SW 1271 (cell line): ENCODE measurements around the gene SFMBT2.
A peak's percentile ranks its signal among the peaks of the same experiment; 100 is the strongest.

ENCODE experiments used
- DNase-seq, 2 experiments: peaks; one replicate each; lab custom pipeline; 2025; lab: John Stamatoyannopoulos, UW

Gene SFMBT2

DNA sequence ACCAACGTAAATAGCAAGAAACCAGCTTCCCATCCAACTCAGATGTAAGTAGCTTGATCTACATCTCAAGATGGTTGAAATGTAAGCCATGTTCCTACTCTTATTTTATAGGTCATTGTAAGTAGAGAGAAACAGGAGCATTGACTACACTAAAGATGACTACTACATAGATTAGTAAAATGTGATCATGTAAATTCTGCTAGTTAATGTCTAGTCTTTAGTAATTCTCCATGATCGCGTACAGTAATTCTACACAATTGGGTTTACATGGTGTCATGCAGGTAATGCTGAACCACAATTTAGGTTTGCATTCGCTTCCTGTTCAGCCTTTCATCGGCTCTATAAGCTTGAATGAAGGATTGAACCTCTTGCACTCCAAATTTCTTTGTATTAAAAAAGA, 14.9 kb upstream of the SFMBT2 start:
- no peak for DNase-seq

DNA sequence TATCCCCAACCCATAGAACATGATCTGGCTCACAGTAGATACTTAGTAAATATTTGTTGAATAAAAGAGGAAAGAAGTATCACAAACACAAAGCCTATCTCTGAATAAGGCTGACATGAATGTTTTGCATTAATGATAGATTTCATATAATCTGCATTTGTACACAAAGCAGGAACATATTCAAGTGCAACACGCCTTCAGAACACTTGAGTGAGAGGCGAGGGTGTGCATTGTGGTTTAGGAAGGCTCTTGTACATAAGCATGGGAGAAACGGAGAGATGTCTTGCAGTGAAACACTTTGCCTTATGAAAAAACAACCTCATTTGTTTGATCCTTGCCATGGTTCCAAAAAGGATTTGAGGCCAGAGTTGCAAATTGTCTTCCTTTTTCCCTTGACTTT, 14.1 kb upstream of the SFMBT2 start:
- no peak for DNase-seq

DNA sequence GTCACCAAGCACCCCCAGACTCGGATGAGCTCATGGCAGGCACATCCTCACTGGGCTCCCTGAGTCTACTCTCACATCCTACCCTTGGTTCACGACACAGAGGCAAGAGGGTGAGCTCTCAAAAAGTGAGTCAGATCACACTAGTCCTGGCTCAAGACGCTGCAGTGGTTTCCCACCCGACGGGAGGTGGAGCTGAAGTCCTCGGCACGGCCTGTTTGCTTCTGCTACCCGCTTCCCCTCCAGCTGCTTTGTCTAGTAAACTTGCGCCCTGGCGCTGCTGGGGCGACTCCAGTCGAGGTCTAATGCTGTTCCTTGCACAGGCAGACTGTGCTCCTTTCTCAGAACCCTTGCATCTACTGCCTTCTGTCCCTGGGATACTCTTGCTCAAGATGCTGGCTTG, 13.5 kb upstream of the SFMBT2 start:
- no peak for DNase-seq

DNA sequence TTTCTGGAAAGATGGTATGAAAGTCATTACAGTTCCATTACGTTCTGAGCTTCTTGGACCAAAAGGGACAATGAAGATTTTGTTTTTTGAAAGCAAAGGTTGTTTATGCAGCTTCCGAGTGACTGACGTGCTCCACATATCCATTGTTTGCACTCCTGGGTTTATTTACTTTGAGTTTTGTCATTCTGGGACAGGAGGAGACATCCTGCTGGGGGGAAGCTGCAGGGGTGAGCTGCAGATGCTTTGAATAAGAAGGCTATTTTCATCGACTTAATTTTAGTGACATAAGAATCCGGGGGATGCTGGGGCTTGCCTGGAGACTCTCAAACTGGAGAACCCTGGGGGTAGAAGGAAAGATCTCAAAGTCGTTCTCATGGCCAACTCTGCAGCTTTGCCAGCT, 12.7 kb upstream of the SFMBT2 start:
- no peak for DNase-seq

DNA sequence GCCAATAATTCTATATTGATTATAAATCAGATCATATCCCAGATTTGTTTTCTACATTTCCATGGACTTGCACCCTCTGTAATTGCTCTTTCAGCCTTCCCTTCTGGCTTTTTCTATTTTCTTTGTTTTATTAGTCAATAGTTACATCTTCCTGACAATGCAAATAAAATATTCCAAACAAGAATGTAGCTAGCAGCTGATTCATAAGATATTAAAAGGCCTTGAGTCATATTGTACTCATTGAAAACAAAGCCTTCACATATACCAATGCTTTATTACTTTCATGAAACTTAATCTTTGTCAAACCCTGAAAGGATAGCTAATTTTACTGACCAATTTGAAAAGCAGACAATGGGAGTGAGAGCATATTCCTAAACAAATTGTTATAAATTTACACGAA, 10.7 kb upstream of the SFMBT2 start:
- DNase-seq = no peak

DNA sequence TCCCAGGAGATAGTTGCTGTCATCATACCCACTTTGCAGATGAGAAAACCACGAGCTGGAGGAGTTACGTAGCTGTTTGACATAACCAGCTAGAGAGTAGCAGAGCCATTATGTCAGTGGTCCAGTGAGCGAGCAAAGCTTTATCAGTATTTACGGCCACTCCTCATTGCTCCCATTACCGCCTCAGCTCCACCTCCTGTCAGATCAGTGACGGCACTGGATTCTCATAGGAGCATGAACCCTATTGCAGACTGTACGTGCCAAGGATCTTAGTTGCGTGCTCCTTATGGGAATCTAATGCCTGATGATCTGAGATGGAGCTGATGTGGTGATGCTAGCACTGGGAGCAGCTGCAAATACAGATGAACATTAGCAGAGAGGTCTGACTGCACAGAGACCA, 9.2 kb upstream of the SFMBT2 start:
- no peak for DNase-seq

DNA sequence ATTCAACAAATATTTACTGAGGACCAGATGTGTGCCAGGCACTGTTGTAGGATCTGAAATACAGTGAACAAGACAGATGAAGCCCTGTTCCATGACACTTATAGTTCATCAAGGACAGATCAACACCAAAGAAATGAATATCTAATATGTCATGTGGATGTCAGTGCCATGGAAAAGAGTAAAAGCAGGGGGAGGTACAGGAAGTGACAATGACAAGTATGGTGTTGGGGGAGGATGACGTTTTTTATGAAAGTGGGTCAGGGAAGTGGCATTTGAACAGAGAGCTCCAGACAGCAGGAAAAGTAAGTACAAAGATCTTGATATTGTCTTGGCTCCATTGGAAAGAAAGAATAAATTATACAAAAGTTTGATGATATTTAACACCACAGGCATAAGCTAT, 7.0 kb upstream of the SFMBT2 start:
- DNase-seq = no peak

DNA sequence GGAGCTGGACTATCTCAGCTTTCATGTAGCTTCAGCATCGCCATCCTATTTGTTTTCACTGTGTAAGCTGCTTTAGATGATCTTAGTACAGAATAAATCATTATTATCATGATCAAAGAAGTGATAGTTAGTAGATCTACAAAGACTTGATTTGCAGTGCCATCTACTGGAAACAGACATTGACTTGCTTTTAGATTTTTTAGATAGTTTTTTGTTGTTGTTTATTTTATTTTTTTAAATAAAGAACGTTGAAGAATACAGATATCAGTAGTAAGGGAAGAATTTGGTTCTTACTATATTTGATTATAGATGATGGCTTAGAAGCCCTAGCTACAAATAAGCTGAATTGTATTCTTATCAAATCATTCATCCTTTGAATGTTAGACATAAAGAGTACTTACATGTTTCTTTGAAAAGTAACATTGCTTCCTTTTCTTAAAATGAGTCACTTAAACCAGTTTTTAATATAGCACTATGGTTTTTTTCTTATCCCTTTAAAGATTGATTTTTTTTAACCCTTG, 6.3 kb upstream of the SFMBT2 start:
- peak in 1 of 2 experiments; percentile 31 for DNase-seq

DNA sequence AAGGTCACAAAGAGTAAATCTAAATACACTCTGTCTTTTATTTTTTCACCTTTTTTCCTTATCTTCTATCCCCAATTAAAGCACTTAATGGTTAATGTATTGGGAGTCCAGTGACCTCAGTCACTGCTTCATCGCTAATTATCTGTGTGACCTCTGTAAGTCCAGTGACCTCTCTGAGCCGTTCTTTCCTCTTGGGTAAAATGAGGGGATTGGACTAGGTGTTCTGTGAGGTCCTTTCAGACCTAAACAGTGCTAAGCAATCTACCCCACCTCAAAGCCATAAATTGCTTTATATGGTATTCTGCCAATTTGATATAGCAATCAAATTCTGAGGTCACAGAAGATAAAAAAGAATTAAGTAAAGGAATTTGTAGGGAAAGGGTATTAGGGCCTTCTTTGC, 3.9 kb upstream of the SFMBT2 start:
- no peak for DNase-seq

DNA sequence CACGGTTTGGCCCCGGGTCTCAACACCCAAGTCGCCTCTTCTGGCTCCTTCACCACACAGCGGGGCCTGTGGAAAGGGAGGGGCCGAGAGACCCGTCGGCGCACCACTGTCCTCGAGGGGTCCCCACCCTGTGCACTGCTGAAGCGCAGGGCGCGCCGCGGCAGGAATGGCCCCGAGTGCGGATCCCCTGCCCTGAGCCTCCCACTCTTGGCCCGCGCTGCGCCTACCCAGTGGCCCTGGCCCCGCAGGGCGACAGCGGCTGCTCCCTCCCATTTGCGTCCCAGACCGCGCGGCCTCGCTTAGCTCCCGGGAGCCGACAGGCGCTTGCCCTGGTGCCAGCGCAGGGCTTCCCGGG, 2.1 kb upstream of the SFMBT2 start:
- DNase-seq = no peak

DNA sequence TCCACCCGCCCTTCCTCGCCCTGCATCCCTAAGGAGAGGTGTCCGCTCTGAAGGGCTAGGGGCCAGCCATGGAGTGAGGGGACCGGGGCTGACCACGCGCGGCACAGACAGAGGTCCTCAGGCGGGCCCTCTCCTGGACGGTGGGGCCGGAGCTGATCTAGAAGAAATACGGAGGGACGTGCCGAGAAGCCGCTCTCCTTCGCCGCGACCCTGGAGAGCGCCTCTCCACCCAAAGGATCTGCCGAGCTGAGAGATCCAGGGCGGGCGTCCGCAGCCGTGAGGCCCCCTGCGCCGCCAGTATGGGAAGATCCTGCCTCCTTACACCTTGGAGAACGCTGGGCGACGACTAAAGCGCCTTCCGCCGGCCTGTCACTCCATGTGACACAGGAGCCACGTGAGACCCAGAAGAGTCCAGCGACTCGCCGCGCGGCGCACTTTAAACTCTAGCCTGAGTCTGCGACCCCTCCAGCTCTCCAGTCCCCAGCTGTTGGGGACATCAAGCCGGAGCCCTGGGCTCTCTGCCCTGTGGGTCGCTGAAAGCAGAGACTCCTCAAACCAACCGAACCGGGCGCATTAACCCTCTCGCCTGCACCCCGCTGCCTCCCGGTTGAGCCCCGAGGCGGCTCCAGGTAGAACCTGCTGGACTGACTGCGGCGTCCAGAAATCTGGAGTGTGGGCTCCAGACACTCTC, 1.5 kb upstream of the SFMBT2 start:
- no peak for DNase-seq

DNA sequence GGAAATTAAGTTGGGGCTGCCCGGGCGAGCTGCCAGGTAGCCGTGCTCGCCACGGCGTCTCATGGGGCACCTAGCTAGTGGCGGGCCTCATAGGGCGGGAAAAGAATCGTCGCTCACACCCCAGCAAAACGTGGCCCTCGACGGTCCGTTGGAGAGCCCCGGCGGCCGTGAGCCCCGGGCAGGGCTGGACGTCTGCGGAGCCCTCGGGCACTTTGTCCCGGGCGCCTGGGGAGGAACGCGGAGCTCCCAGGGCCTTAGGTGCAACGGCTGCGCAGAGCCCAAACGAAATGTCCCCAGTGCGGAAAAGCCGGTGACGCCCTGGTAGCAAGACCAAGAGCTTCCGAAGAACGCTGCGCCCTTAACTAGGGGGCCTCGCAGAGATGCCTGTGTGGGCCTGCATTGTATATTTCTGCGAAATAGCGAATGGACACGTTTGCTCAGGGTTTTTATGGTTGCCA, 866 bp upstream of the SFMBT2 start:
- no peak for DNase-seq

DNA sequence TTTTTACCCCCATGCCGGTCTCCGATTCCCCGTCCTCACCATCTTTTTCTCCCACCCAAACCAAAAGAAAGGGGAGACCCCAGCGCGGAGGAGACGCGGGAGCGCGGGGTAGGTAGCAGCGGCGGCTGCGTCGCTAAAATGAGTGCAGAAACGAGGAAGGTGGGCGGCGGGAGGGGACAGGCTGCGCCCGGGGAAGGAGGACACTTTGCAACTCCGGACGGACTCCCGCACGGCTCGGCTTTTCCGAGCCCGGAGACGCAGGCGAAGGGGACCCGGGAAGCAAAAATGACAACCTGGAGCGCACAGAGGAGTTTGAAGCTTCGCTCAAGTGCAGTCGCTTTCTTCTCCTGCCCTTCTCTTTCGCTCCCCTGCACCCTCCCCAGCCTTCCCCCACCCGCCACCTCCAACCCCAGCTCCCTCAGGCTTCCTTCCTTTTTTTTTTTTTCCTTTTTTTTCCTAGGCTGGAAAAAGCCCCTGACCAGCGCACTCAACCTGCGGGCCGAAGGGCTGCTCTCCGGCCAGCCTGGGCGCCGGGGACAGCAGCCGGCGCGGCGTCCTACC, 453 bp downstream of the SFMBT2 start:
- DNase-seq = no peak

DNA sequence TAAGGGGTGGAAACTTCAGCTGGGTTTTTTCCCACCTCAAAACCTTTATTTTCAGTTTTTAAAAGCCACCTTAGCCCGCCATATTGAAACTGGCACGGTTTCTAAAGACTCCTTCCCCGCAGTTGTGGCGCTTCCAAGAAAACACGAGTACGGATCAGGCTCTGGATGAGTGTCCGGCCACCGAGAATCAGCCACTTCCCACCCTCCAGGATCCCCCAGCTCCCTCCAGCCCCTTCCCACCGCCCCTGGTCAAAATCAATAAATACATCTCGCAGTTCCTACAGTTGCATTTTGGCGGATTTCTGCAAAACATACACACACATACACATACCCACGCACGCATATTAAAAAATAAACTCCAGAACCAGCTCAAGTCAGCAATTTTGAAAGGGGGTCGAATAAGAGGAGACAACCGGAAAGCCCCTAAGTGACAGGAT, 1.1 kb downstream of the SFMBT2 start:
- DNase-seq = no peak

DNA sequence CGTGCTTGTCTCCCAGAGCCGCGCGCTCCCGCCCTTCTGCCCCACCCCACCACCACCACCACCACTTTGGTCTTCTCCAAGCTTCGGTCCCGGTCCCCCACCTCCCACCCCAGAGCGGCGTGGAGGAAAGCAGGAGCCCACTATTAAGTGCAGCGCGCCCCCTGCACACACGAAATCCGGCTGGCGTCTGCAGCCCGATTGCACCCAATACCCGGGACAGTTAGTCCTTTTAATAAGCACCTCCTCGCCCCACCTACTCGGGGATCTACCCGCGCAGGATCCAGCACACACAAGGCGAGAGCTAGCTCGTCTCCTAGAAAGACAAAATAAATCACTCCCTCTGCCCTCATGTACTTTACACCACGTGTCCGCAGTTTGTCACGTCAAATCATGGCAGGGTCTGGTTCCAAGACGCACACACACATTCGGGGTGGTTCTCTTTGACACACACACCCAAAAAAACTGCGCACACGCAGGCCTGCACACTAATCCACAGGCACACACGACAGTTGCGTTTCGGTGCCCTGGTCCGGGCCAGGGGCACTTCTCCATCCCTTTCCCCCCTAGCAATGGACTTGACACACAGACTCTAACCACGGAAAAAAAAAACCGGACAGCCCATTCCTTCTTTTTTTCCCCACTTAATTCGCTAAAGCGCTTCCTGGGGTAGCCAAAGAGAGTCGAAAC, 1.6 kb downstream of the SFMBT2 start:
- no peak for DNase-seq

DNA sequence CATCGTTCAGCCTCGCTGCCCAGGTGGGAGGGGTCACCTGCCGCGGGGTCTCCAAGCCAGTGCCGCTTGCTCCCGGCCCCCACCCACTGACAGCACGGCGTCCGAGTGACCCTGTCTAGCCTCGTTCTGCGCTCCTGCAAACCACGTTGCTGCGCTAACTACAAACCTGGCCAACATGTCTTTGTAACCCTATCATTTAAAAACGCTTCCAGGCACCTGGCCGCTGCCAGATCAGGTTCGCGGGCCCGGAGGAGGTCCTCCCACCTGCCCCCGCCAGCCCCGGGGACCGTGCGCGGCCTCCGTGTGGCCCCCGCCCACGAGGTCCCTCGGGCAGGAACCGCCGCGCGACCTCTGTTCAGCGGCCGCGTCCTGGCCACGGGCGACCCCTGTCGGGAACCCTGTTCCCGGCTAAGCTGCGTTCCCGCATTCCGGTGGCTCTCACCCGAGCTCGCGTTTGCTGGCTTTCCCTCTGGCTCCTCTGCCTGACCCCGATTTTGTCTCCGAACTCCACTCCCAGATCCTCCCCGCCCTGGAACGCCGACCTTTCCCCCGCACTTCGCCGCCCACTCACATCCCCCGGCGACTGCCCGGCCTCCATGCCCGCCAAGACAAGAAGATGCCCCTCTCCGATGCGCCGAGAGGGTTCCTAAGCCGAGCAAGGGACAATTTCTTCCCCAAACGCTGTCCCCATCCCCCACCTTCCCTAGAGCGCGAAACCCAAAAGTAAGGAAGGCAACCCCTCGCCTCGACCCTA, 2.4 kb downstream of the SFMBT2 start:
- DNase-seq = peak in 1 of 2 experiments; percentile 22

DNA sequence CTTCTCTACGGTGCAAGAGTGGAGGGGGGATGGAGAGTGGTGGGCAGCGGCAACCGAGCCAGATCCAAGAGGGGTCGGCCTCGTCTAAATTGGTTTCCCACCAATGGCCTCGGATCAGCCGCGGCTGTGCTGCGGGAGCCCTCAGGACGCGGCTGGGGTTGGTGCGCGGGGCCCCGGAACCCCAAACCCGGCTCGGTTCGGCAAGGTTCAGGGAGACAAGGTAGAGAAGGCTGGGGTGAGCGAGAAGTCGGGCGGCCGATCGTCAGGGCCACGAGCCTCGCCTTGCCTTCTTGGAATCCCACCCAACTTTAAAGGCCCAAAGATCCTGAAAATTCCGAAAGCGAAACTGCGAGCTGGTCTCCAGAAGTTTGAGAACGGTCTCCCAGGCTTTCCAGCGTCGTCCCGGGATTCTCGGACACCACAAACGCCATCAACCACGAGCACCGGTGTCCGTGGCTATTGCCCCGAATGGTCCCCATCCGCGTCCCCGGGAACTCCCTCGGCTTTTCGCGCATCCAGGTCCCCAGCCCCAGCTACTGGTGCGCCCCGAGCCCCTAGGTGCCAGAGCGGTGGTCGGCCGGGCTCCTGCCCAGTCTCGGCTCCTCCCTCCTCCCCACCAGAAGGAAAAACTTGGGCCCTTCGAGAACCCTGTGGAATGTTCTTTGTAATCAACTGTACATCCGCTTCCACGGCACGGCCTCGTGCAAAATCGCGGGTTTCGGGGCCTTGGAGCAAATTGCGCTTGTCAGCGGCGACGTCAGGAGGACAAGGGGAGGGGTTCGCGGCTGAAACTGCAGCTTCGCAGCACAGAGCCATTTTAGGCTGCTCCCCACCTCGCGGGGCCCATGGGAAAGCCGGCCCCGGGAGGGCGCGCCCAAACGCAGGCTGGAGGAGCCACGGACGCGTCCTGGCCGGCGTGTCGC, 3.2 kb downstream of the SFMBT2 start:
- no peak for DNase-seq

DNA sequence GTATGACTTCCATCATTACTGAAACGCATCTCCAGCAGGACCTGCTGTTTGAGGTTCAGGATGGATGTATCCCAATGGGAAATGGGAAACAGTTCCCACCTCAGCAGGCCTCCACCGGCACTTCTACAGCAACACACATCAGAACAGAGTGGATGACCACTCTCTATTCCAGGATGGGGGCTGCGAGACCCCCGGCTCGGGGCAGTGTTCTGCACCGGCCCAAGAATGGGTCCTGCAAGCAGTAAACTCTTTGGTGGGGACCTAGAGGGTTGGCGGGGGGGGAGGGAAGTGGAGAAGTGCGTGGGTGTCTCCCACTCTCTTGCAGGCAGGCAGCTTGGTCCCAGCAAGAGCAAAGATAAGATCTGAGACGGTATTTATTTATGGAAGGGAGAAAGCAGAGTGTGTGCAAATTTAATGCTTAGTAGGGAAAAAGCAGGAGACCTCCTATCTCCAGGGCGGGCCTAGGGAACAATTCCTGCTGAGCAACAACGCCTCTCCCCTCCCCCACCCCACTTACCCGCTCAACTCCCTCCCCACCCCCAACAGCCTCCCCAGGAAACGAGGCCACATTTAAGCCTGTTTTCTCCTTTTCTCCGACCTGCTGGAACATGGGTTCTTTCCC, 4.0 kb downstream of the SFMBT2 start:
- DNase-seq = no peak

DNA sequence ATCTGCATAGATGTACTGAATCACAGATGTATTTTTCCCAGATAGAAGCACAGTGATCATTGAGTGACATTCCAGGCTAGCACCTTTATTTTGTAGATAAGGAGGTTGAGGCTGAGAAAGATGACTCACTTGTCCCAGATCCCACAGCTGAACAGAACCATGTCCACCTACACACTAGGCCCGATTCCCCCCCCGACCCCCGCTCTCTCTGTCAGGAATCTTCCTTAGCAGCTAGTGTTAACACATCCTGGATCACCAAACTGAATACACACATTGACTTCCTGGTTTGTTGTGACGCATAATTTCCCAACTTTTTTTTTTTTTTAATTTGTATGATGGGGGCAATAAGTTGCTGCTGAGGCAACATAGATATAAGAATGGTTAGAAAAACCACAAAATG, 5.2 kb downstream of the SFMBT2 start:
- DNase-seq = no peak

DNA sequence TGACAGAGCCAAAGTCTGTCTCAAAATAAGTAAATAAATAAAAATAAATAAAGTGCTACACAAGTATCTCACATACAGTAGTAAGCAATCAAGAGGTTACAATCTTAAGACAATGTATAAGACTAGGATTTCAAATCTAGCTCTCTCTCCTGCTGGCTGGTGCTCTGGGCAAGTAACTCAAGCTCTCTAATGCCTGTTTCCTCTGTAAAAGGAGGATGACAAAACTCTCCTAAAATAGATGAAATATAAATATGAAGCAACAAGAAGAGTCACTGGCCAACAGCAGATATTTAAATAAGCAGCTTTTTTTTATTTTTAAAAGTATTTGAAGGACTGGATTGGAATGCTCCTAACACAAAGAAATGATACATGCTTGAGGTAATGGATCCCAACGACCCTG, 7.2 kb downstream of the SFMBT2 start:
- DNase-seq = no peak

DNA sequence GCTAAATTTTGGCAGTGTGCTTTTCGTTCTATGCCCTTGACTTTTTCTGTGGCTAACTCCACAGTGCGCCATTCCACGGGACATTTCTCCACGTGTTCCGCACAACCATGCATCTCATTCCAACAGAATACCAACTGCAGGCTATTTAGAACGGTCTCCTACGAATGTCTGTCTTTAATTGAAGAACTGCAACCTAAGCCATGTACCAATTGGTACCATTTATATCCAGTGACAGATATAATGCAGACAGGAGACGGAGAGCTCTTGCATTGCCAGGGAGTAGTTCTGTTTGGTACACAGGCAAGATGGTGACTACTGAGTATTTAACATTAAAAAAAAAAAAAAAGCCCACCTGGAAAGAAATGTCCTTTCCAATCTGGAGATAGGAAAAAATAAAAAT, 9.1 kb downstream of the SFMBT2 start:
- no peak for DNase-seq
